AG09309 (cell line): Measurements from ENCODE around the gene TTYH3.

Experiments used
- DNase-seq: peaks from one replicate; pipeline ENCODE4 v3.0.0-alpha.2; 2010; ENCODE audit warnings: low read depth
- H3K4me3 ChIP-seq: 2 replicates; pipeline ENCODE4 v1.5.1; 2011; ENCODE audit warnings: mild to moderate bottlenecking, low read depth, low read length, moderate library complexity; ENCODE audit not compliant: control insufficient read depth
- CTCF ChIP-seq: IDR thresholded peaks from 2 replicates; pipeline ENCODE4 v1.5.1; 2011; ENCODE audit warnings: mild to moderate bottlenecking, low read depth, low read length, inconsistent platforms; ENCODE audit not compliant: insufficient read depth, control insufficient read depth; ENCODE audit errors: missing control alignments

The TTYH3 gene

GRCh38 chr7:2603044-2603965, 28.5 kb upstream of the TTYH3 start:
- H3K4me3 ChIP-seq = no peak overlapping the region
- no peak for TF ChIP-seq CTCF
- no peak for DNase-seq

GRCh38 chr7:2604608-2605174, 27.1 kb upstream of the TTYH3 start:
- no peak for DNase-seq
- no peak overlapping the region for H3K4me3 ChIP-seq
- no peak for TF ChIP-seq CTCF

GRCh38 chr7:2605608-2606538, 25.9 kb upstream of the TTYH3 start:
- no peak for TF ChIP-seq CTCF
- H3K4me3 ChIP-seq = no peak overlapping the region
- no peak for DNase-seq

- TF ChIP-seq CTCF = no peak
- H3K4me3 ChIP-seq = no peak overlapping the region
- no peak for DNase-seq
These were observed 25.2 kb upstream of the TTYH3 start for GRCh38 chr7:2606539-2606936.

- TF ChIP-seq CTCF = no peak
- no peak for DNase-seq
- H3K4me3 ChIP-seq = no peak overlapping the region
These were observed 24.5 kb upstream of the TTYH3 start for GRCh38 chr7:2607122-2607922.
